Measurements from ENCODE around the gene FARS2. TPM values are rescaled to one million over a fixed set of nuclear protein-coding genes. Genes with fewer than 3 reads are reported as not detected.
A peak's percentile ranks its signal among the peaks of the same experiment; 100 is the strongest.

FARS2 gene
- polyA plus RNA-seq, 10 donors = 9.2 to 14.0 (median 11.9) TPM

DNA sequence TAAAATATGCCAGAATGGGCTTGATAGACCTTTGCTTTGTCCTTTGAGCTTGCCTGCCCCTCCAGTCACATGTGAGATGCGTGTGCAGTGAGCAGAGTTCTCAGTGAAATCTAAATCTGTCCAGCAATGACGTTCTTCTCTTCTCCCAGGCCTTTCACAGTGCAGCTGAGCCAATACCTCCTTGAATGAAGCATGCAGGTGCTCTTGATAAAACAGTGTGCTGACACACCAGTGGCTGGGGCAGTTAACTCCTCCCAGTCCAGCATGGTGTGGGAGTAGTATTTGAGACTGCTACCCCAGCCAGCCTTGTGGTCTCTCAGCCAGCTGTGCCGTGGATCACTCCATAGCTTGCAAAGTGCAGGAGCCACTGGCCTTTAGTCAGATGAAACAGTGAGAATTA is 240.5 kb downstream of the FARS2 start:
- DNase-seq = no peak

GRCh38 chr6:5504078-5504477 is 242.8 kb downstream of the FARS2 start:
- DNase-seq = no peak

DNA sequence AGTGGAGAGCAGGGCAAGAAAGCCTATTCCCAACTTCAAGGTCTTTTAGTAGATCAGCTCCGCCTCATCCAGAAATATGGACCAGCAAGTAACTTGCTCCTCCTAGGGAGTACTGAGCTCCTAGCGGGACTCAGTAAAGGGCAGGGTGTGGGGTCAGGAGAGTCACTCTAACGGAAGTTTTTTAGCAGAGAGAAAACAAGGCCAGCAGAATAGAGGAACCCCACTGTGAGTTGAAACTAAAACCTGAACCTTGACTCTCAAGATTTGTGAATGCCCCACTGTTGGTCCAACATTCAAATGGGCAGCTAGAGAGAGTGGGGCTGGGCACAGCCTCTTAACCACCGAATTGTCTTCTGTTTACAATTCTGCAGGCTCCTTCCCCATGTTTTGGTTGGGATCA is 244.8 kb downstream of the FARS2 start:
- DNase-seq = no peak

GRCh38 chr6:5506597-5506996 is 245.3 kb downstream of the FARS2 start:
- DNase-seq = no peak

DNA sequence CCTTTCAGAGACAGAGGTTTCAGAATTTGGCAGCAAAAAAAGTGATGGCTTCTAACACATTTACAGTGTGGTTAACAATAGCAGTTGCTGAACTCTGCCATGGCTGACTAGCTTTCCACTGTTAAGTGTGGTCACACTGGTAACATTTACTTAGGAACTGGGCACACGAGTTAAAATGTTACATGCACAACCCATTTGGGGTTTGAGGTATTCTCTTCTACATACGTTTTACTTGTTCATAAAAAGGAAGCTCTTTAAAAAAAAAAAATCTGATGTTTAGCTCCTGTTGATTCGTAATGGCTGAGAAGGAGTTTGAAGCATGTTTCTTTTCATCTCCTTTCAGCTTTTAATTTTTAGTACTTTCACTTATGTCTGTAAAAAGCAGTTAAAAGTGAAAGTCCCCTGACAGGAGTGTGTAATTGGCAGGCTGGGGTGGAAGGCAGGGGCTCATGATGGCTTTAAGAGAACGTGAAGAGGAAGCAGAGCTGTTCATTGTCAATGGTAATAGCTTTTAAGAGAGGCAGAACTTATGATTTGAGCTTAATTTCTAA is 245.9 kb downstream of the FARS2 start:
- no peak for DNase-seq

- DNase-seq = no peak
Observed at GRCh38 chr6:5509106-5509505, 247.8 kb downstream of the FARS2 start.

DNA sequence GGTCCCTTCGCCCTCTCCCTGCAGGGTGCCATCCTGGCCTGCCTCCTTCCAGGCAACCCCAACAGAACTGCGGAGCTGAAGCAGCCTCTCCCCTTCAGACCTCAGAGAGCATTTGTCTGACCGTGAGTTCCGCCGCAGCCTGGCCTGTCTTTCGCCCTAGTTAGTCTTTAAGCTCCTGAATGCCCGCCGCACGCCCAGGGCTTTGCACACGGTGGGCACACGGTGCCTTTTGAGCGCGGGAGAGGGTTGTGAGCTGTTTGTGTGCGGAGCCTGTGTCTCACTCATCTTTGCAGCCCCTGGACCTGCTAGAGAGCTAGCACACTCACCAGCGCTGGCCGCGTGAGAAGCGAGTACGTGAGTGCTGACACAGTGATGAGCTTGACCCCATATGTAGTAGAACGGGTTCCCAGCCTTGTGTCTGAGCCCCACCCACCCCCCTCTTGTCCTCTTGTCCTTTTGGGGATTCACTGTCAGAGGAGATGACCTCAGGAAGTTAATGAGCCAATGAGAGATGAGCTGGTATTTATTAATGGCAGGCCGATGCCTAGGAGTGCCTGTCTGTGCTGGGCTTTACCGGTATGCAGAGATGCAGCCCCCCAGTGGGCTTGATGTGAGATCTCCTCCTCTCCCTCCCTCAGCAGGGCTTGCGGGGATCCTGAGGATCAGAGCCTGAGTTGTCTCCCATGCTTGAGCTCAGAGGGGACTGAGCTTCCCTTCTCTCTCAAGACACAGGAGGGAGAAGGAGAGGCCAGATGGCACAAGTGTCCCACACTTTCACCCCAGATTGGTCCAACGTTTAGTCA is 249.2 kb downstream of the FARS2 start:
- no peak for DNase-seq

DNA sequence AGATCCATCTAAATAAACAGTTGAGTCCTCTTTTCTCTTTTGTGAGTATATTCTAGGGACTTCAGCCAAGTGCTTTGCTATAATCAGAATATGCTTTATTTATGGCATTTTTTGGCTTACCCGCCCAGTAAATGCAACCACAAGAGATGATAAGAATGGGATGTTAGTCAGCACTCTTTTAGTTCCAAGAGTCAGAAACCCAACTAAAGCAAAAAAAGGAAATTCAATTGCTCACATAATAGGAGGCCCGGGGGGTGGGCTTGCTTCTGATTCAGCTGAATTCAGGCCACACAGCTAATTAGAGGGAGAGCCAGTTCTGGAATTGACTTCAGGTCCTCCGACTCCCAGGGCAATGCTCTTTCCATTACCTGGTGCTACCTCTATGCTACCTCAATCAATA is 250.6 kb downstream of the FARS2 start:
- DNase-seq = peak in 2 of 3 donors; percentile 22 to 82

DNA sequence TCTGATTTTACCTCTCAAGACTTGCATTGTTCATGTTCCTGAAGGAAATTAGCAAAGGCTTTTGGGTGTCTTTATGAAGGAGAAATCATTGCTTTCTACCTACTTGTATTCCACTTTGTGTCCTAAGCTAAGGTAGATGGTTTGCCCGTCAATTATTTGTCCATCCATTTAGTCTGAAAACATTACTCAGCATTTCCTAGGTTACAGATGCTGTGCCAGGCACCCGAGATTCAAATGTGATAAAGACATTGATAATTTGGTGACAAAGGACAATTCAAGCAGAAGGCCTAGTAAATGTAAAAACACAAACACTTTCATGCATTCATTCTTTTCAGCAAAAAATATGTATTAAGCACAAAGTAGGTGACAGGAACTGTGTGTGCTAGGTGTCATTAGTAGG is 251.1 kb downstream of the FARS2 start:
- DNase-seq = no peak

- no peak for DNase-seq
Observed at GRCh38 chr6:5513408-5513807, 252.1 kb downstream of the FARS2 start.

DNA sequence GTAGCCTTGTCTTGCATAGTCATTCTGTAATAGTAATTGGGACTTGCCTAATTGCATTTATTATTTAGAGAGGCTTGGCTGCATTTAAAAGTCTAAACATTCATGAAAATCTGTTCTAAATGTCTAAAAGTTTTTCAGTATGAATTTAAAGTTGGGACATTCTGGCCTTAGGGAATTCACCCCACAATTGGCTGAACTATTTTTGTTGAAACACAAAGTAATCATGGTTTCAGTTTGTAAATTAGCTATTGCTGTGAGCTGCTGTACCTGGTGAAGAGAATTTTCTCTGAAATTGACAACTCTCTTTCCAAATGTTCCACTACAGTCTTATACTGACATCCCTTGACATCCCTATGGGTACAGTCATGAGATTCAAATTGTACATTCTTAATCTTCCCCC is 253.0 kb downstream of the FARS2 start:
- DNase-seq = no peak

GRCh38 chr6:5515200-5515599 is 253.9 kb downstream of the FARS2 start:
- DNase-seq = no peak

DNA sequence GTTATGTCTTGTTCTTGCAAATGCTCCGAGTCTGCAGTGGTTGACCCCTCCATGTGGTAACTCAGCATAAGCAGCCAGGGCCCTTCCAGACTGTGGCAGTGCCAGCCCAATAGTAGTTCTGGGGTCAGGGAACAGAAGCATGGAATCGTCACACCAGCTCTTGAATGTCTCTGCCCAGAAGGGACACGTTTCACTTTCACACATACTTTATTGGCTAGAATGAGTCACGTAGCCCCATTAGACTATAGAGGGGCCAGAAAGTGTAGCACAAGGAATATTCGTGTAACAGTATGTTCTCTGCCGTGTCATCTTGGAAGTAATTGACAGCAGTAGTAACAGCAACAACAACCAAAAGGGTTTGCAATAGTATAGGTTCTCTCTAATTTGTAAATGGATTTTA is 254.7 kb downstream of the FARS2 start:
- no peak for DNase-seq

DNA sequence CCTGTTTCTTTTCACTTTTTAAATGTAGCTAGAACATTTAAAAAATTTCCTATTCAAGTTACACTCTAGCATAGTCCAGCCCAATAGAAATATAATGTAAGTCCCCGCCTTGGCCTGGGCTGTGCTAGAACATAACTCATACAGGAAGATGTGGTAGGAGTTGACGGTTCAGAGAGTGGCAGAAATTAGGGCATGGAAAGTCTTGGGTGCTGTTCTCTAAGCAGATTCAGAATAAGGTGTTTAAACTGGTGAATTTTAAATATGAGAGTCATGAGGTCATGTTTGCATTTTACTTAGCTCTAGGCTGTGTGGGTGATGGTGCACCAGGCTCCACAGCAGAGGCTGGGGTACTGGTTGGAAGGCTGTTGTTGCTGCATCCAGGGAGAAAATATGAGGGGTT is 256.5 kb downstream of the FARS2 start:
- DNase-seq = no peak

DNA sequence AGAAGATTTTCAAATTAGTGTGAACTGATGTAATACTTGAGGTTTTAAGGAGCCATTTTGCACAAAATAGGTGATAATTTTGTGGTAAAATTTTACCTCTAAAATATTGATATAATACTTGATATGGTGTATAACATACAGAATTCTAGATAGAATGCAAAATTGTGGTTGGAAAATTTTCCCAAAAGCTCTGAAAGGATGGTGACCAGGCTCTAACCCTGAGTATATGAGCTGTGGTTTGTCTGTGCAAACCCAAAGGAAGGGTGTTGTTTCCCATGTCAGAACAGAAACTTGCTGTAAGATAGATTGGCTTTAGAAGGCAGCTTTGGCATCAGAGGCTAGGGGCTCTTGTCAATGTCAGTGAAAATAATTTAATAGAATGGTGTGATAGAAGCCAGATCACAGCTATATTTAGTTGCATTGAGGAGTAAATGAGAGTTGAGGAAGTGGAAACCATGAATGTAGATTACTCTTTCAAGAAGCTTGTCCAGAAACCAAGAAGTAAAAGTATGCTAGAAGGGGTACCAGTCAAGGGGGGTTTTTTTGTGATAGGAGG is 257.7 kb downstream of the FARS2 start:
- no peak for DNase-seq

DNA sequence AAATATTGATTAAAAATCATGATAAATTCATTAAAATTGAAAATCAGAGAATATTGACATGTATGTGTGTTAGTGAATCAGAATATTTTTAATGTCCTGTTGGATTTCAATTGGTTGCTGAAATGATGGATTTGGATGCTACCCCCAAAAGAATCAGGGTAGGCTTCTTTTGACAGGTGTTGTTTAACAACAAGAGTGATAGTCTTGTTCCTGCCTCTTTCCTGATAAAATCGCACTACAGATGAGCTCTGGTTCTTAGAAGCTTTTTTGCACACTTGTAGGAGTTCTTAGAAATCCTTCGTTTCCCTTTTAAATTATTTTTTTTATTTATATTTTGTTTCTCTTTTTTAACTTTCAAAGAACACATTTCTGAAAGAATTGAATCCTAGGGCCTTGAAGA is 259.5 kb downstream of the FARS2 start:
- no peak for DNase-seq

- DNase-seq = no peak
Observed at GRCh38 chr6:5521322-5521721, 260.0 kb downstream of the FARS2 start.

DNA sequence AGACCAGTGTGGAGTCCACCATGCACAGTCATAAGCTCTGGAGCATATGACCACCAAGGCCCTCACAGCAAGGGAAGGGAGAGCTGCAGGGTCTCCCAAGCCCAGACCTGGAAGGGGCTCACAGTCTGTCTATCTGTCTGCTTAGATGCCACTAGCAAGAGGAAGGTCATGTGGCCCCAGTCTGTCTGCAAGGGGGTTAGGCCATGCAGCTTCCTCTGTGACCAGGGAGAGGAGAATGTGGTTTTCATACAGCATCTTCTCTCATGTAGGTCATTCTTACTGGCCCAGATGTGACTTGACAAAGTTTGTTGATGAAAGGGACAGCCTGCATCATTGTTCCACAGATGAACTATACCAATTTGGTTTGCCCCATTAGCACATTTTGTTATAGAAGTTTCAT is 260.8 kb downstream of the FARS2 start:
- no peak for DNase-seq

DNA sequence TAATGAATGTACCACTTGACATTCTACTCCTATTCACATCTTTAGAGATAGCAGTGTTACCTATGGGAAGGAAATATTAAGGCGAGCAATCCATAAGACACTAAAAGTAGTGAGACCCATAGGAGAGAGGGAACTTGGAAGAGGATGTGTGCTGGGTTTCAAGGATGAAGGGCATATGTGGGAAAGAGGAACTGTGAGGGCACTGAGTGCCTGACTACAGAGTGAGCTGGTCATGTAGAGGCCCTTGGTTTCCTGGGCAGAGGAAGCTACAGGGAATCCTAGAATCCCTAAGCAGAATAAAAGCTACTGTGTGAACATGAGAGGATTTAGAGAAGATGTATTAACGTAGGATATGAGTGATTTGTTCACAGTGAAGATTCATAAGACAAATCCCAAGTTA is 262.8 kb downstream of the FARS2 start:
- no peak for DNase-seq

DNA sequence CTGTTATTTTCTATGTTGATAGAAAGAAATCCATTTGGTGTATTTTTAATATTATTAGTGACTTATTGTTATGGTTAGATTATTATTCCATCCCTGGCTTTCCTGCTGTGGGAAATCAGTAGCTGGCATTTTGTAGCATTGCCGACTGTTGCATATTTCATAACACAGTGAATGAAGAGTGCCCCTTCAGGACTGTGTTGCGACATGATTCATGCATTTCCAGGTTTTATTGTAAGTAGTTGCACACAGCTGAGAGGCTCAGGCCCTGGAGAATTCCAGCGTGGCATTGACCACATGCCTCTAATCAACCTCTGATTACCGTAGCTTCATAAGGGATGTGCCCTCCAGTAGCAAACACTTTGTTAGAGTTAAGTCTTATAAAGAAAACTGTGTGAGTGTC is 263.9 kb downstream of the FARS2 start:
- DNase-seq = peak in 1 of 3 donors; percentile 27

- no peak for DNase-seq
Observed at GRCh38 chr6:5529015-5529414, 267.7 kb downstream of the FARS2 start.

DNA sequence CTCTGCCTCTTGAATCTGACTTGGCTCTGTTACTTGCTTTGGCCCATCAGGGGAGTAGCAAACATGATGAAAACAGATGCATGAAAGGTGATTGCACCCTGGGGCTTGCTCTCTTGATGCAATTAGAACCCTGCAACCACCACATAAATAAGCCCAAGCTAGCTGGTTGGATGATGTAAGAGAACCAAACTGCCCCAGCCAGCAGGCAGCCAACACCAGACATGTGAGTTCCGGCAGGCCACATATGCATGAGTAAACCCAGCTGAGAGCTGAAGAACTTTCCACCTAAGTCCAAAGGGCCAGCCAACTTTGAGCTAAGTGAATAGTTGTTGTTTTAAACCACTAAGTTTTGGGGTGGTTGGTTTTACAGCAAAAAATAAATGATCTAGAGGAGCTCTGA is 268.4 kb downstream of the FARS2 start:
- DNase-seq = no peak

DNA sequence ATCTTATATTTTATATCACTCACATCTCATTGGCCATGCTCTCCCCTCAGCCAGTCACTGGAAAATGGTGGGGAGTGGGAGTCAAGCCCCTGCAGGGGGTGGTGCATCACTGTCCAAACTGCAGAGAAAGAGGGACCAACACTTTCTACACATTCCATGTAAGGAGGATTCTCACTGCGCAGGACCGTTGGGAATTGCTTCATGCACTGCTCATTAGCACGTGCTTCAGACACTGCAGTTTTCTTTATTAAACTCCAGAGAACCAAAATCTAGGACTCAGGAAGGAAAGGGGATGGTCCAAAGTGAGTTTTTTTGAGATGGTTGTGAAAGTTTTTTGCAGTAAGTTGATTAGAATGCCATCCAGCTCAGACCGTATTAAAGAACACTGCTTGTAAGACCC is 269.8 kb downstream of the FARS2 start:
- no peak for DNase-seq

Measured in muscle of back (tissue), 11 donors.